AG04449 (cell line): ENCODE measurements around the gene ALCAM.

Source experiments
- CTCF ChIA-PET: fragments of 350-600 bp; formaldehyde crosslinking; extraction: SDS; loops from one replicate; lab custom pipeline; 2021; ENCODE audit warnings: antibody characterized with exemption; lab: Yijun Ruan, JAX
- POLR2A ChIA-PET: fragments of 400-600, 350-600 bp; formaldehyde crosslinking; extraction: SDS; loops from one replicate; lab custom pipeline; 2020; ENCODE audit warnings: antibody characterized with exemption, inconsistent platforms; lab: Yijun Ruan, JAX
- DNase-seq: peaks from one replicate; pipeline ENCODE4 v3.0.0-alpha.2; 2010; ENCODE audit warnings: low read depth, low spot score
- H3K4me3 ChIP-seq: 2 replicates; pipeline ENCODE4 v1.5.1; 2011; ENCODE audit warnings: low read depth, mild to moderate bottlenecking, control low read depth, low read length
- CTCF ChIP-seq: IDR thresholded peaks from one replicate; pipeline ENCODE4 v1.5.1; 2011; ENCODE audit warnings: mild to moderate bottlenecking, moderate library complexity, low read length, control low read depth, inconsistent platforms; ENCODE audit not compliant: insufficient read depth; ENCODE audit errors: missing control alignments

The ALCAM gene

GRCh38 chr3:105328338-105328730 is 38.4 kb upstream of the ALCAM start:
- DNase-seq: no peak
- TF ChIP-seq CTCF: no peak
- H3K4me3 ChIP-seq: no peak overlapping the region
- POLR2A ChIA-PET: no interaction called here
- CTCF ChIA-PET: no interaction called here

- POLR2A ChIA-PET: no interaction called here
- H3K4me3 ChIP-seq: no peak overlapping the region
- no peak for DNase-seq
- no peak for TF ChIP-seq CTCF
- CTCF ChIA-PET: no interaction called here
These were observed 33.7 kb upstream of the ALCAM start for GRCh38 chr3:105332961-105333360.

GRCh38 chr3:105334138-105334882 is 32.4 kb upstream of the ALCAM start:
- no peak overlapping the region for H3K4me3 ChIP-seq
- no peak for TF ChIP-seq CTCF
- DNase-seq: no peak
- ChIA-PET CTCF (interaction anchor here (1.5 kb wide), 1 partner anchor 12 kb away, joined by 4 read pairs; no protein-coding TSS in a partner anchor), POLR2A (interaction anchor here (0.5 kb wide), 1 partner anchor 559 kb away, joined by 3 read pairs; no protein-coding TSS in a partner anchor)

GRCh38 chr3:105339946-105340345 is 26.8 kb upstream of the ALCAM start:
- POLR2A ChIA-PET: no interaction called here
- TF ChIP-seq CTCF: no peak
- DNase-seq: no peak
- H3K4me3 ChIP-seq: no peak overlapping the region
- CTCF ChIA-PET: no interaction called here

- CTCF ChIA-PET: no interaction called here
- no peak for DNase-seq
- H3K4me3 ChIP-seq: no peak overlapping the region
- no peak for TF ChIP-seq CTCF
- POLR2A ChIA-PET: no interaction called here
These were observed 22.7 kb upstream of the ALCAM start for GRCh38 chr3:105343991-105344390.

GRCh38 chr3:105345156-105345555 is 21.6 kb upstream of the ALCAM start:
- ChIA-PET CTCF (no interaction called here), POLR2A (no interaction called here)
- no peak for DNase-seq
- no peak for TF ChIP-seq CTCF
- H3K4me3 ChIP-seq: no peak overlapping the region
